ENCODE results near the gene PDE7B.

GRCh38 chr6:136117081-136117480 is 265.6 kb downstream of the PDE7B start:
- TF ChIP-seq CTCF (conservative IDR thresholded peaks at IDR 0.05) (no peak), ZFX (IDR thresholded peaks at IDR 0.05) (no peak)

Measured in C4-2B (cell line).